GM12874 (cell line): ENCODE measurements around the gene FRMPD2.

Experiments used
- TF ChIP-seq, protein P1 (sequence below): IDR thresholded peaks from 2 replicates; pipeline ENCODE4 v1.5.1; 2011; ENCODE audit warnings: low read depth, mild to moderate bottlenecking, control low read depth, low read length, moderate library complexity; ENCODE audit not compliant: insufficient read depth

Gene FRMPD2

DNA sequence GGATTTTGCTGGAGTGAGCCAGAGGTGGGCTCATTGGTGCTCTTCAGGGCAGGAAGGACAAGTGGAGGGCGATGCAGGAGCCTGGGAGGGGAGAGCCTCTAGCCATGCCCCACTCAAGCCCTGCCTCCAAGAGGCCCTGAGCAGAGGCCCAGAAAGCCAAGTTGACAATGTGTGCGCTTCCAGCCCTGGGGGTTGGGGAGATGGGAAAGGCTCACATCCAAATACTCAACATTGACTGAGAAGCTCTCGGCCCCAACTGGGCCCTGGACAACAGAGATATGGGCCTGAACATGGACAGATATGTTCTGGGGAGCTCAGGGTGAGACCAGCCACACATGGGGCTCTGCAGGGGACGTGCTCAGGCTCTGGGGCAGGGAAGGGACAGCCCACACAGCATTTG lies 39.0 kb downstream of the FRMPD2 start:
- TF ChIP-seq, protein P1, sequence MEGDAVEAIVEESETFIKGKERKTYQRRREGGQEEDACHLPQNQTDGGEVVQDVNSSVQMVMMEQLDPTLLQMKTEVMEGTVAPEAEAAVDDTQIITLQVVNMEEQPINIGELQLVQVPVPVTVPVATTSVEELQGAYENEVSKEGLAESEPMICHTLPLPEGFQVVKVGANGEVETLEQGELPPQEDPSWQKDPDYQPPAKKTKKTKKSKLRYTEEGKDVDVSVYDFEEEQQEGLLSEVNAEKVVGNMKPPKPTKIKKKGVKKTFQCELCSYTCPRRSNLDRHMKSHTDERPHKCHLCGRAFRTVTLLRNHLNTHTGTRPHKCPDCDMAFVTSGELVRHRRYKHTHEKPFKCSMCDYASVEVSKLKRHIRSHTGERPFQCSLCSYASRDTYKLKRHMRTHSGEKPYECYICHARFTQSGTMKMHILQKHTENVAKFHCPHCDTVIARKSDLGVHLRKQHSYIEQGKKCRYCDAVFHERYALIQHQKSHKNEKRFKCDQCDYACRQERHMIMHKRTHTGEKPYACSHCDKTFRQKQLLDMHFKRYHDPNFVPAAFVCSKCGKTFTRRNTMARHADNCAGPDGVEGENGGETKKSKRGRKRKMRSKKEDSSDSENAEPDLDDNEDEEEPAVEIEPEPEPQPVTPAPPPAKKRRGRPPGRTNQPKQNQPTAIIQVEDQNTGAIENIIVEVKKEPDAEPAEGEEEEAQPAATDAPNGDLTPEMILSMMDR: no peak

DNA sequence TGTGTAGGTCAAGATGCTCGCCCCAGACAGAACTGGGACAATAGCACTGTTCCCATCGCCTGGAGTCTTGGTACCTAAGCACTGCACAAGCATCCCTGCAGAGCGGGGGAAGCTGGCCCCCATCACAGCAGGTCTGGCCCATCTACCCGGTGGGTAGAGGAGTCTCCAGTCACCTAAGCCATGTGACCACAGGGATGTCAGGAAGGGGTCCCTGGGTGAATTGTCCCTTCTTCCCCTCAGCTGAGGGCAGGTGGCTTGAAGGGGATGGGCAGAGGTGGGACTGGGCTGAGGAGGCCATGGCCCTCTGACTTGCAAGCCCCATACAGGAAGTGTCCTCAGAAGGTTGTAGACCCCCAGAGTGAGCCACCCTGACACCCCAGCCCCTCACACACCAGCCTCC lies 39.7 kb downstream of the FRMPD2 start:
- TF ChIP-seq, protein P1: no peak

DNA sequence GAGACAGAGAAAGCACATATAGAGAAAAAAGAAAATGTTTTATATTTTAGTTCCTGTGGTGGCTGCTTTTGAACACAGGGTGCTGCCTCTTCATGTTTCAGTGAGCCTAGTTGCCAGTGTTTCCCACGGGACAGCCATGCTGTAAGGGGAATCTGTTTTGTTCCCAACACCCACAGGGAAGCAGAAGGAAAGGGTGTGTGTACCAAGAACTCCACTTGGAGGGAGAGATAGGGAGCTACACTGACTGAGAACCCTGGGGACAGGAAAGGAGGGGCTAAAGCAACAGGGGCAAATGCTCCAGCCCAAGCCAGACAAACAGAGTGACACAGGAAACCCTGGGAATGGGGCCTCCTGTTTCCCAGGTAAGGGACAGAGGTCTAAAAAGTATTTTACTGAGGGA lies 40.2 kb downstream of the FRMPD2 start:
- TF ChIP-seq, protein P1: no peak

DNA sequence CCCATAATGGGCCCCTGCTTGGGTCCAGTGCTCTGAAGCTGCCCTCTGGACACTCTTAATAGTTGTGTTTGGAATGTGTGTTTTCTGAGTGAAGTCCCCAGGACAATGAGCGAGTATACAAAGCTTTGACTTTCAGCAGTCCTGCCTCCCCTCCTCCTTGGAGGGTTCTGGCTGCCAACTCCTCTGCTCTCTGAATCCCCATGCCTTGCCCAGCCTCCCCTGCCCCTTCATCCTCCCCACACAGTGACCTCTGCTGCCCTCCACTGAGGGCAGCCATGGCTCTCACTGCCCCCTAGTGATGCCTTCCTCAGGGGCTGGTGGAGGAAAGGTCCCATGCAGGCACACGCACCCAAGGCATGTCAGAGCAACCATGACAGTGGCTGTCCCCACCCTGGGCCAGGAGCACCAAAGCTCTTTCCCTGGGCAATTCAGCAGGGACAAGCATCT lies 40.9 kb downstream of the FRMPD2 start:
- TF ChIP-seq, protein P1: no peak

DNA sequence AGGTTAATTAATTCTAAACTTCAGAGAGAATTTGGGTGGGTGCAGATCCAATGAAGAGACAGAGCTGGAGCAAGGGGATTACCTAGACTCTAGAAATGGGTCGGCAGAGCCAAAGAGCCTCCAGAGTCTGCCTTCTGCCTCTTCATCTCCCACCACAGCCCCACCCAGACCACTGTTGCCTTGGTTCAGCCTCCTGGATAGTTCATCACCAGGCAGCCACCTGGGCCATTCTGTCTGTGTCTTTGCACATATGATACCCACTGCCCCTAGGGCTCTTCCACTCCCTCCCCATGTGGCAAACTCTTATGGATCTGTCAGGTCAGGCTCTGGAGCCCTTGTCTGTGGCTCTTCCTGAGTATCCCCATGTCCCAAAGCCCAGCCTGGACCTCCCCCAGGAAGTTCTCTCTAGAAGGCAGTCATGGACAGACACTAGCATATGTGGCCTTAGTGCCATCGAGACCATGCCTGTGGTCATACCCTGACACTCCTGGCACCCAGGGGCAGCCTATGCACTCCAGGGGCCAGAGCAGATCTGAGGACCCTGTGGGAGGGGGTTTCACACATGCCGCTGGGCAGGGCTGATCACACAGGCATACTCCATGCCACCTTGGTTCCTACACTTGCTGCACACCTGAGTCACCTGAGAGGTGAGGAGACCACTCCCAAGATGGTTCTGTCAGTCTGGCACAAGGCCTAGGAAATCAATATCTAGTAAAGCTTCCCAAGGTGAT lies 41.6 kb downstream of the FRMPD2 start:
- TF ChIP-seq, protein P1: no peak

DNA sequence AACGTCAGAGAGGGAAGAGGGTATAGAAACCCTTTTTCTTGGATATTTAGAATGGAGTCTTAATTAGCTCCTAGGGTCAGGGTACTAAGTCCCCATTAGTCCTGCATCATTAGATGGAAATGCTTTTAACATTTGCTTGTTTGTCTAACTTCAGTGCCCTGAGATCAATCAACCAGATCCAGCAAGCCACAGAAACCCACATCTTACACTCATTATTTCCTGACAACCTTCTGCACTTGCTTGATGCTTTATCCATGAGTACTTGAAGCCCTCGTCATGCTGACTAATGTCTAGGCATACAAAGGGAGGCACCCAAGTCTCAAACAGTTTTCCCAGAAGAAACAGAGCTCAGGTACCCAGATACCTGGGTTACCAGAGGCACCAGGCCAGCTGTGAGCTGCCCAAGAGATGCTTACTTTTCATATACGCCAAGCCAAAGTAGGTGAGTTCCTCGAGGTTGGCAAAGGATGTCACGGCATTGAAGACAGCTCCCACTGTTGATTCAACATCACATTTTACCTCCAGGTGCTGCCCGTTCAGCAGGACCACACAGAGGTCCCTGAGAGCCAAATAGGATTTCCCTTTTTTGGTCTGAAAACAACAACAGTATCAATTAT lies 42.7 kb downstream of the FRMPD2 start:
- TF ChIP-seq, protein P1: no peak

DNA sequence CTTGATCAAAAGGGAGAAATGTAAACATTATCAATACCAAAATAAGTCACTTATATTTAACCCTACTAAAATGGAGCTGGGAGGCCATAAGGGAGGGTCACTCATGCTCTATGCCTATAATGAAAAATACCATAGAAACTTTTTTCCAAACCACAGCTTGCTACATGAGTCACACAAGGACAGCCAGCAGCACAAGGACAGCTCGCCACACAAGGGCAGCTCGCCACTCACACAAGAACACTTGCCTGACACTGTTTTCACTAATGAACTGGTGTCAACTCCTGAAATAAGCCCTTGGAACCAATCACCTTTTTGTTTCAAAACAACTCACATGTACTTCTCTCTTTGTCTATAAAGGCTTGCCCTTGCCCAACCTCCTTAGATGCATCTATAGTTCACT lies 43.3 kb downstream of the FRMPD2 start:
- TF ChIP-seq, protein P1: no peak
